ENCODE data around the gene NRXN3.

DNA sequence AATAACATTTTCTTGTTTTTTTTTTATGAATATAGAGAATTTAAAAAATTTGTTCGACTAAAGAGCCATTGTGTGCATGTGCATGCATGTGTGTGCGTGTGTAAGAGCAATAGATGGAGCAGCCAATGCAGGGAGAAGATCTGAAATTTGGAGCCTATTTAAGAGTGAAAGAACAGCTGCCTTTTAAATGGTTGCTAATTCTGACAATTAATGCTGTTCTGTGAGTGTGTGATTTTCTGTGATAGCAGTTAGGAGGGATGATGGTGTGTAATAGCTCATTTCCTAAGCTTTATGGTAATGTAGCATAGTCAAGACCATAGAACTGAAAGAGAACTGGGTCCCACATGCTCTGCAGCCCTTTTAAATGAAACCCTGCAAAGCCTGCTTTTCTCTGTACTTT is 137.9 kb downstream of the NRXN3 start:
- TF ChIP-seq EZH2 (IDR thresholded peaks at IDR 0.05) = no peak
- TF ChIP-seq, protein P1, sequence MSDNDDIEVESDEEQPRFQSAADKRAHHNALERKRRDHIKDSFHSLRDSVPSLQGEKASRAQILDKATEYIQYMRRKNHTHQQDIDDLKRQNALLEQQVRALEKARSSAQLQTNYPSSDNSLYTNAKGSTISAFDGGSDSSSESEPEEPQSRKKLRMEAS (IDR thresholded peaks at IDR 0.05) = no peak

All from HCT116 (cell line).